ENCODE measurements around the gene MAP3K6.

Gene MAP3K6

DNA sequence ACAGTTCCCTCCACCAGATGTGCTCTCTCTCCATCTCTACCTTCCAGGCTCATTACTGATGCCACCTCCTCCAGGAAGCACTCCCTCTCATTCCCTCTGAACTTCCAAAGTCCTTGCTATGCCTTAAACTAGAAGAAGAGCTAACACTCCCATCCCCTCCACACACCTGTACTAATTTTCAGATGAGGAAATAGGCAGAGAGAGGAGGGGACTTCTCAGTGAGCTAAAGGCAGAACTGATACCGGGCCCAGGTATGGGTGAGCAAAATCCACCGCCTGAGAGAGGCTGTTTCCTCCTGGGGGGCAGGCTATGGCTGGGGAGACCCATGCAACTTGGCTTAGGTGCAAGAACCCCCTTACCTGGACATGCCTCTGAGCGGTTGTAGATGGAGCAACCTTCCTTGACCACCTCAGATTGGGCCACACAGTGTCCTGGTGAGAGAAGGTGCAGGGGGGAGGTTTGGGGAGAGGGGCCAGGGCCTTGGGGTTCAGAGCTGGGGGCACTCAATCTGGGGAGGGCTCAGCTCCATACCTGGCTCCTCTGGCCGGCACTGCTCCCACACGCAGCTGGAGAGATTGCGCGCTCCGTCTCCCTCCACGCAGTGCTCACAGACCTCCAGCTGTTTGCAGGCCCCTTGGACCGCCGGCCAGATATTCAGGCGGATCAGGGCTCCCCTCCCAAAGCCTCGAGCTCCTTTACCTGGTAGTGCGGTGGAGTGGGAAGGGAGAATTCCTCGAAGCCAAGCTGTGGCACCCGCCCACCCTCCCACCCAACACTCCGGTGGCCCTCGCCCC is 15.4 kb upstream of the MAP3K6 start:
- Histone ChIP-seq H3K9me3 (ENCODE audit: insufficient read depth, low read depth, low read length) (no peaks in the 10 kb centered on the region), H3K27ac (ENCODE audit: low read depth, low read length) (no peak overlapping the region), H3K27me3 (ENCODE audit: insufficient read depth, low read length) (peaks cover 2% of the 10 kb centered on the region), H3K4ac (ENCODE audit: low read depth, low read length) (no peak overlapping the region), H2BK12ac (ENCODE audit: low read length) (no peak overlapping the region), H3K36me3 (ENCODE audit: control insufficient read depth in 1 of 2, insufficient read depth in 2 of 2, low read length in 2 of 2) (no peaks in the 10 kb centered on the region), H3K23ac (ENCODE audit: low read length) (no peak overlapping the region), H2AFZ (ENCODE audit: insufficient read depth, low read length, poor library complexity) (no peak overlapping the region), H2BK5ac (ENCODE audit: low read depth, low read length, poor library complexity) (no peak overlapping the region), H4K91ac (ENCODE audit: low read depth, low read length) (no peak overlapping the region), H3K14ac (ENCODE audit: low read length) (no peak overlapping the region), H3K18ac (ENCODE audit: low read length) (no peak overlapping the region), H3K9ac (ENCODE audit: low read length) (no peak overlapping the region), H3K4me3 (ENCODE audit: low read depth, low read length) (no peak overlapping the region), H4K8ac (ENCODE audit: low read depth, low read length) (no peak overlapping the region), H4K12ac (ENCODE audit: low read depth, low read length) (no peak overlapping the region), H3K79me2 (ENCODE audit: control insufficient read depth, insufficient read depth, low read length, poor library complexity) (no peaks in the 10 kb centered on the region), H3K4me1 (ENCODE audit: control insufficient read depth in 1 of 2, insufficient read depth in 2 of 2, low read length in 2 of 2) (peaks cover 0 to 3% of the 10 kb centered on the region in 2 experiments), H2BK120ac (ENCODE audit: insufficient read depth, low read length, poor library complexity) (no peak overlapping the region), H3K4me2 (ENCODE audit: low read length) (no peak overlapping the region), H2AK5ac (ENCODE audit: low read length) (no peak overlapping the region), H3K79me1 (ENCODE audit: low read length) (no peaks in the 10 kb centered on the region)
- no peak for DNase-seq
- no CpG with 5 or more reads among the region's 18 CpGs for WGBS (ENCODE audit: extremely low coverage, insufficient coverage, insufficient read length)

GRCh38 chr1:27380766-27381733 is 14.3 kb upstream of the MAP3K6 start:
- H4K91ac ChIP-seq (ENCODE audit: low read depth, low read length), result no peak overlapping the region
- no peak overlapping the region for H3K9ac ChIP-seq (ENCODE audit: low read length)
- DNase-seq, result no peak
- H2BK120ac ChIP-seq (ENCODE audit: insufficient read depth, low read length, poor library complexity), result no peak overlapping the region
- H3K27ac ChIP-seq (ENCODE audit: low read depth, low read length), result no peak overlapping the region
- no peak overlapping the region for H3K4ac ChIP-seq (ENCODE audit: low read depth, low read length)
- H2BK5ac ChIP-seq (ENCODE audit: low read depth, low read length, poor library complexity), result no peak overlapping the region
- H2BK12ac ChIP-seq (ENCODE audit: low read length), result no peak overlapping the region
- H3K9me3 ChIP-seq (ENCODE audit: insufficient read depth, low read depth, low read length), result no peaks in the 10 kb centered on the region
- H4K8ac ChIP-seq (ENCODE audit: low read depth, low read length), result no peak overlapping the region
- H3K36me3 ChIP-seq (ENCODE audit: control insufficient read depth in 1 of 2, insufficient read depth in 2 of 2, low read length in 2 of 2), result no peaks in the 10 kb centered on the region
- no CpG with 5 or more reads among the region's 12 CpGs for WGBS (ENCODE audit: extremely low coverage, insufficient coverage, insufficient read length)
- no peak overlapping the region for H3K14ac ChIP-seq (ENCODE audit: low read length)
- H2AK5ac ChIP-seq (ENCODE audit: low read length), result no peak overlapping the region
- no peak overlapping the region for H3K4me3 ChIP-seq (ENCODE audit: low read depth, low read length)
- H3K4me1 ChIP-seq (ENCODE audit: control insufficient read depth in 1 of 2, insufficient read depth in 2 of 2, low read length in 2 of 2), result peaks cover 0 to 3% of the 10 kb centered on the region in 2 experiments
- no peak overlapping the region for H3K4me2 ChIP-seq (ENCODE audit: low read length)
- H3K23ac ChIP-seq (ENCODE audit: low read length), result no peak overlapping the region
- peaks cover 2% of the 10 kb centered on the region for H3K27me3 ChIP-seq (ENCODE audit: insufficient read depth, low read length)
- no peak overlapping the region for H3K18ac ChIP-seq (ENCODE audit: low read length)
- no peak overlapping the region for H2AFZ ChIP-seq (ENCODE audit: insufficient read depth, low read length, poor library complexity)
- no peaks in the 10 kb centered on the region for H3K79me2 ChIP-seq (ENCODE audit: control insufficient read depth, insufficient read depth, low read length, poor library complexity)
- no peaks in the 10 kb centered on the region for H3K79me1 ChIP-seq (ENCODE audit: low read length)
- H4K12ac ChIP-seq (ENCODE audit: low read depth, low read length), result no peak overlapping the region

- Histone ChIP-seq H4K8ac (ENCODE audit: low read depth, low read length) (no peak overlapping the region), H2AFZ (ENCODE audit: insufficient read depth, low read length, poor library complexity) (no peak overlapping the region), H3K4me3 (ENCODE audit: low read depth, low read length) (no peak overlapping the region), H2BK12ac (ENCODE audit: low read length) (no peak overlapping the region), H3K4ac (ENCODE audit: low read depth, low read length) (no peak overlapping the region), H2BK5ac (ENCODE audit: low read depth, low read length, poor library complexity) (no peak overlapping the region), H3K4me2 (ENCODE audit: low read length) (no peak overlapping the region), H3K27ac (ENCODE audit: low read depth, low read length) (no peak overlapping the region), H3K9me3 (ENCODE audit: insufficient read depth, low read depth, low read length) (no peaks in the 10 kb centered on the region), H3K9ac (ENCODE audit: low read length) (no peak overlapping the region), H2BK120ac (ENCODE audit: insufficient read depth, low read length, poor library complexity) (no peak overlapping the region), H3K79me1 (ENCODE audit: low read length) (no peaks in the 10 kb centered on the region), H3K18ac (ENCODE audit: low read length) (no peak overlapping the region), H4K12ac (ENCODE audit: low read depth, low read length) (no peak overlapping the region), H2AK5ac (ENCODE audit: low read length) (no peak overlapping the region), H3K27me3 (ENCODE audit: insufficient read depth, low read length) (peaks cover 2% of the 10 kb centered on the region), H4K91ac (ENCODE audit: low read depth, low read length) (no peak overlapping the region), H3K14ac (ENCODE audit: low read length) (no peak overlapping the region), H3K4me1 (ENCODE audit: control insufficient read depth in 1 of 2, insufficient read depth in 2 of 2, low read length in 2 of 2) (peaks cover 0 to 3% of the 10 kb centered on the region in 2 experiments), H3K79me2 (ENCODE audit: control insufficient read depth, insufficient read depth, low read length, poor library complexity) (no peaks in the 10 kb centered on the region), H3K36me3 (ENCODE audit: control insufficient read depth in 1 of 2, insufficient read depth in 2 of 2, low read length in 2 of 2) (no peaks in the 10 kb centered on the region), H3K23ac (ENCODE audit: low read length) (no peak overlapping the region)
- DNase-seq, result no peak
- no CpG with 5 or more reads among the region's 4 CpGs for WGBS (ENCODE audit: extremely low coverage, insufficient coverage, insufficient read length)
Observed at GRCh38 chr1:27380224-27380623, 13.5 kb upstream of the MAP3K6 start.

DNA sequence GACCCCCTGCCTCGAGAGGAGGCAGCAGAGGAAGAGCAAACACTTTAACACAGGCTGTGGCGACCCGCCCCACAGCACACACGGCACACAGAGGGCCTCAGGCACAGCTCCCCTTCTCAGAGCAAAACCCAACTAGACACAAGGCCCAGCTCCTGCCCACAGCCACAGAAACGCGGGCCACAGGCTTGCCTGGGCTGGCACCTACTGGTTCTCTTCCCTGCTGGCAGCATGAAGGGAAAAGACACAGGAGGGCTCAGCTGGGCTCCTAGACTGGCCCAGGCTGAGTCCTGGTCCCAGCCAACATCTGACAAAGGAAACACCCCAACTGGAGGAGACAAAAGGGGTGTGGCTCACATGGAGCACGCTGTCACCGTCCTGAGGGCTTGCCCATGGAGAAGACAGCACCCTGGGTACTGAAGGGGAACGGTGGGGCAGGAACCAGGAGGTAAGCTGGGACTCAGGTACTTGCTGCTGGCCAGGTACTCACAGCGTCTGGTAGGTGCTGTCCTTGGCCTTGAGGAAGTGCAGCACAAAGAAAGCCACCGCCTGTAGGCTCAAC is 12.9 kb upstream of the MAP3K6 start:
- no peak overlapping the region for H3K14ac ChIP-seq (ENCODE audit: low read length)
- H3K23ac ChIP-seq (ENCODE audit: low read length), result no peak overlapping the region
- H3K27ac ChIP-seq (ENCODE audit: low read depth, low read length), result no peak overlapping the region
- no peak overlapping the region for H3K18ac ChIP-seq (ENCODE audit: low read length)
- WGBS (ENCODE audit: extremely low coverage, insufficient coverage, insufficient read length), result no CpG with 5 or more reads among the region's 11 CpGs
- H2AK5ac ChIP-seq (ENCODE audit: low read length), result no peak overlapping the region
- no peak overlapping the region for H4K8ac ChIP-seq (ENCODE audit: low read depth, low read length)
- no peak overlapping the region for H2BK5ac ChIP-seq (ENCODE audit: low read depth, low read length, poor library complexity)
- H4K91ac ChIP-seq (ENCODE audit: low read depth, low read length), result no peak overlapping the region
- no peak overlapping the region for H3K4me3 ChIP-seq (ENCODE audit: low read depth, low read length)
- H4K12ac ChIP-seq (ENCODE audit: low read depth, low read length), result no peak overlapping the region
- H2BK120ac ChIP-seq (ENCODE audit: insufficient read depth, low read length, poor library complexity), result no peak overlapping the region
- no peak overlapping the region for H2BK12ac ChIP-seq (ENCODE audit: low read length)
- H2AFZ ChIP-seq (ENCODE audit: insufficient read depth, low read length, poor library complexity), result no peak overlapping the region
- no peaks in the 10 kb centered on the region for H3K79me2 ChIP-seq (ENCODE audit: control insufficient read depth, insufficient read depth, low read length, poor library complexity)
- H3K4ac ChIP-seq (ENCODE audit: low read depth, low read length), result no peak overlapping the region
- H3K4me2 ChIP-seq (ENCODE audit: low read length), result no peak overlapping the region
- no peaks in the 10 kb centered on the region for H3K36me3 ChIP-seq (ENCODE audit: control insufficient read depth in 1 of 2, insufficient read depth in 2 of 2, low read length in 2 of 2)
- no peak overlapping the region for H3K9ac ChIP-seq (ENCODE audit: low read length)
- peaks cover 0 to 3% of the 10 kb centered on the region in 2 experiments for H3K4me1 ChIP-seq (ENCODE audit: control insufficient read depth in 1 of 2, insufficient read depth in 2 of 2, low read length in 2 of 2)
- H3K27me3 ChIP-seq (ENCODE audit: insufficient read depth, low read length), result peaks cover 2% of the 10 kb centered on the region
- H3K9me3 ChIP-seq (ENCODE audit: insufficient read depth, low read depth, low read length), result no peaks in the 10 kb centered on the region
- H3K79me1 ChIP-seq (ENCODE audit: low read length), result no peaks in the 10 kb centered on the region
- no peak for DNase-seq
